ENCODE data around the gene MPZL1. TPM values are rescaled to one million over a fixed set of nuclear protein-coding genes. Genes with fewer than 3 reads are reported as not detected.

The MPZL1 gene
- total RNA-seq (99.1 and 99.4 TPM in 2 replicates), polyA plus RNA-seq (40.0 and 41.7 TPM in 2 replicates), polyA minus RNA-seq (55.7 and 70.9 TPM in 2 replicates), Bru-seq, nascent RNA (percentile 83 among the genes with signal in this experiment), BruChase-seq, experiment 1, labeled RNA remaining after a 6-hour chase (percentile 92 among the genes with signal in this experiment), BruChase-seq, experiment 2, labeled RNA remaining after a 2-hour chase (percentile 89 among the genes with signal in this experiment)
- polyA plus RNA-seq (2011; cell fraction: cytosol; rRNA removed), result 47.4 and 49.5 TPM in 2 replicates
- 46.1 and 59.5 TPM in 2 replicates for polyA plus RNA-seq (2011; cell fraction: nucleus; rRNA removed)
- polyA plus RNA-seq (2012), result 73.1 and 94.6 TPM in 2 replicates
- 76.3 TPM for polyA minus RNA-seq (2011; cell fraction: cytosol; rRNA and poly(A)+ RNA removed)
- 32.2 and 43.8 TPM in 2 replicates for polyA minus RNA-seq (2011; cell fraction: nucleus; rRNA and poly(A)+ RNA removed)
- long read RNA-seq, full-length matches to known transcripts, result 209 of 240 reads
- long read RNA-seq, partial matches to known transcripts, result 2 of 240 reads
- long read RNA-seq, other reads (novel, unspliced or antisense), result 29 of 240 reads

- FAIRE-seq (peak; percentile 79), DNase-seq (ENCODE audit: low read depth, low spot score) (peak; percentile 96)
- intact Hi-C loops (cut with micrococcal nuclease), result loop anchor here (1.0 to 5.0 kb wide), 5 partner anchors 82 to 501 kb away; partner anchors contain the start of genes DCAF6, GPR161 and POU2F1
- no peaks in the 10 kb centered on the region for H3K27me3 ChIP-seq (ENCODE audit: control insufficient read depth in 2 of 2, insufficient read depth in 2 of 2, low read length in 2 of 2)
- TF ChIP-seq FOS (IDR thresholded peaks at IDR 0.05; ENCODE audit: borderline replicate concordance, insufficient read depth, low read length) (no peak), POLR2A (IDR thresholded peaks at IDR 0.05; ENCODE audit: low read depth, low read length) (peak; percentile 61), JUN (IDR thresholded peaks at IDR 0.05; ENCODE audit: borderline replicate concordance, insufficient read depth, insufficient read length, low read depth) (no peak), CTCF (IDR thresholded peaks at IDR 0.05; ENCODE audit: extremely low read depth in 1 of 2, insufficient read depth in 1 of 2, low read depth in 1 of 2, low read length in 2 of 2) (no peak), POLR2AphosphoS5 (IDR thresholded peaks at IDR 0.05; ENCODE audit: insufficient read depth, low read depth, low read length) (peak; percentile 53), GATA2 (IDR thresholded peaks at IDR 0.05; ENCODE audit: insufficient read depth, insufficient read length, low read depth, low read length) (no peak), EZH2 (IDR thresholded peaks at IDR 0.05; ENCODE audit: borderline replicate concordance, low read depth, low read length, severe bottlenecking) (no peak), MYC (IDR thresholded peaks at IDR 0.05; ENCODE audit: low read depth, low read length) (no peak)
- TF ChIP-seq, protein P1, sequence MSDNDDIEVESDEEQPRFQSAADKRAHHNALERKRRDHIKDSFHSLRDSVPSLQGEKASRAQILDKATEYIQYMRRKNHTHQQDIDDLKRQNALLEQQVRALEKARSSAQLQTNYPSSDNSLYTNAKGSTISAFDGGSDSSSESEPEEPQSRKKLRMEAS (IDR thresholded peaks at IDR 0.05; ENCODE audit: insufficient read depth, insufficient read length), result no peak
- H2AFZ ChIP-seq (ENCODE audit: low read depth, low read length), result peak within 1 kb of the TSS; percentile 94
- H3K9ac ChIP-seq (replicated peaks; ENCODE audit: extremely low read depth, insufficient read depth, low read length), result peak within 1 kb of the TSS; percentile 55
- peak within 1 kb of the TSS; percentile 72 for H3K27ac ChIP-seq (ENCODE audit: insufficient read depth, low read depth, low read length)
- H3K4me1 ChIP-seq (ENCODE audit: control insufficient read depth, extremely low read depth, insufficient read depth, low read length), result peaks cover 26% of the 10 kb centered on the region
- H3K9me3 ChIP-seq (replicated peaks; ENCODE audit: control insufficient read depth, insufficient read depth, low read length), result no peaks in the 10 kb centered on the region
- ChIA-PET POLR2A (no interaction called here), CTCF (interaction anchor here (0.7 to 2.1 kb wide), 6 partner anchors 24 to 364 kb away, joined by 3 to 29 read pairs (median 6); no protein-coding TSS in a partner anchor)
- H3K4me2 ChIP-seq (ENCODE audit: insufficient read depth, low read length), result peak within 1 kb of the TSS; percentile 100
- no TSS peak for BruUV-seq (replicated peaks)
- no peaks in the 10 kb centered on the region for H3K36me3 ChIP-seq (ENCODE audit: control insufficient read depth in 2 of 2, extremely low read depth in 1 of 2, insufficient read depth in 2 of 2, low read length in 2 of 2)
- peaks cover 43% of the 10 kb centered on the region for H3K79me2 ChIP-seq (ENCODE audit: control insufficient read depth, insufficient read depth, low read length)
- H4K20me1 ChIP-seq (replicated peaks; ENCODE audit: control insufficient read depth, extremely low read depth, insufficient read depth, low read length), result peaks cover 6% of the 10 kb centered on the region
- no peaks in the 10 kb centered on the region for H3K9me1 ChIP-seq (replicated peaks; ENCODE audit: control insufficient read depth, extremely low read depth, insufficient read depth, low read length)
- dilution Hi-C loops (cut with MboI; ENCODE audit: extremely low pct_ligation_motif_present, low sequenced_read_pairs), result no loop called here
- peak within 1 kb of the TSS; percentile 59 to 97 (median 72) for H3K4me3 ChIP-seq (replicated peaks in 1 of 3; ENCODE audit: insufficient read depth in 1 of 3, low read depth in 1 of 3, low read length in 3 of 3)
Observed at GRCh38 chr1:167721617-167722151, at the start of gene MPZL1. Gene MPZL1 (plus strand): TSS chr1:167721982. CDS start chr1:167722152, 170 bp downstream.
